Stimulated activated naive CD4-positive, alpha-beta T cell (primary cell): ENCODE data around the gene SMG6.

ENCODE experiments used
- DNase-seq, 6 experiments: peaks; one replicate each; lab custom pipeline; 2025; lab: John Stamatoyannopoulos, UW

SMG6 gene

GRCh38 chr17:2060681-2061440, 242.7 kb downstream of the SMG6 start:
- DNase-seq = no peak

- no peak for DNase-seq
Observed at GRCh38 chr17:2060385-2060658, 243.3 kb downstream of the SMG6 start.

GRCh38 chr17:2059547-2060384, 243.8 kb downstream of the SMG6 start:
- no peak for DNase-seq

GRCh38 chr17:2058586-2059546, 244.7 kb downstream of the SMG6 start:
- peak in 5 of 6 experiments; percentile 32 to 56 (median 44) for DNase-seq

- DNase-seq = peak in 2 of 6 experiments; percentile 32 to 56
Observed at GRCh38 chr17:2057760-2058585, 245.6 kb downstream of the SMG6 start.

GRCh38 chr17:2057175-2057759, 246.3 kb downstream of the SMG6 start:
- peak in 2 of 6 experiments; percentile 22 to 37 for DNase-seq

GRCh38 chr17:2056206-2057174, 247.1 kb downstream of the SMG6 start:
- peak; percentile 26 to 82 (median 56) for DNase-seq

- DNase-seq = peak in 3 of 6 experiments; percentile 20 to 33 (median 31)
Observed at GRCh38 chr17:2055292-2056205, 248.0 kb downstream of the SMG6 start.

GRCh38 chr17:2054512-2055291, 248.9 kb downstream of the SMG6 start, which contains the start of gene HIC1:
Gene HIC1, plus strand, starts transcription at chr17:2055103. Its CDS starts 1,588 bp downstream, at chr17:2056691.
- peak; percentile 48 to 85 (median 64) for DNase-seq

- peak in 2 of 6 experiments; percentile 48 to 58 for DNase-seq
Observed at GRCh38 chr17:2054262-2054511, 249.4 kb downstream of the SMG6 start.

- DNase-seq = peak; percentile 62 to 85 (median 68)
Observed at GRCh38 chr17:2053380-2054261, 250.0 kb downstream of the SMG6 start.

- no peak for DNase-seq
Observed at GRCh38 chr17:2051933-2052559, 251.5 kb downstream of the SMG6 start.

- peak in 1 of 6 experiments; percentile 16 for DNase-seq
Observed at GRCh38 chr17:2051061-2051932, 252.3 kb downstream of the SMG6 start.

- peak; percentile 42 to 79 (median 74) for DNase-seq
Observed at GRCh38 chr17:2050300-2051060, 253.1 kb downstream of the SMG6 start.
